GM19324 (cell line): Measurements from ENCODE around the gene ZNF366.

Experiments used
- ATAC-seq: cut with Tn5 transposase; IDR thresholded peaks from one replicate; pipeline ENCODE4 v1.9.1; 2021; ENCODE audit warnings: mild to moderate bottlenecking, moderate library complexity; ENCODE audit not compliant: unreplicated experiment, low FRiP score

ZNF366 gene

GRCh38 chr5:72447751-72448150 is 59.5 kb downstream of the ZNF366 start:
- no peak for ATAC-seq

- no peak for ATAC-seq
Observed at GRCh38 chr5:72445969-72446368, 61.2 kb downstream of the ZNF366 start.

GRCh38 chr5:72443883-72444282 is 63.3 kb downstream of the ZNF366 start:
- no peak for ATAC-seq

- no peak for ATAC-seq
Observed at GRCh38 chr5:72441862-72442540, 65.2 kb downstream of the ZNF366 start.

GRCh38 chr5:72441094-72441723 is 66.0 kb downstream of the ZNF366 start:
- ATAC-seq = no peak

GRCh38 chr5:72440207-72440638 is 67.0 kb downstream of the ZNF366 start:
- ATAC-seq = no peak

GRCh38 chr5:72439192-72439591 is 68.0 kb downstream of the ZNF366 start:
- ATAC-seq = no peak

- ATAC-seq = no peak
Observed at GRCh38 chr5:72438141-72438540, 69.1 kb downstream of the ZNF366 start.

GRCh38 chr5:72436796-72437471 is 70.3 kb downstream of the ZNF366 start:
- ATAC-seq = no peak

- no peak for ATAC-seq
Observed at GRCh38 chr5:72434781-72435437, 72.3 kb downstream of the ZNF366 start.

- no peak for ATAC-seq
Observed at GRCh38 chr5:72434056-72434780, 73.0 kb downstream of the ZNF366 start.

- ATAC-seq = no peak
Observed at GRCh38 chr5:72433522-72433921, 73.7 kb downstream of the ZNF366 start.

- ATAC-seq = no peak
Observed at GRCh38 chr5:72428669-72429068, 78.5 kb downstream of the ZNF366 start.

GRCh38 chr5:72427488-72428437 is 79.4 kb downstream of the ZNF366 start:
- ATAC-seq = peak; percentile 86

- ATAC-seq = no peak
Observed at GRCh38 chr5:72427016-72427415, 80.2 kb downstream of the ZNF366 start.

- ATAC-seq = no peak
Observed at GRCh38 chr5:72426019-72426418, 81.2 kb downstream of the ZNF366 start.

GRCh38 chr5:72418271-72418670 is 88.9 kb downstream of the ZNF366 start:
- no peak for ATAC-seq

- ATAC-seq = no peak
Observed at GRCh38 chr5:72417333-72418062, 89.7 kb downstream of the ZNF366 start.
